H9 (cell line): ENCODE measurements around the gene NADSYN1. TPM values are rescaled to one million over a fixed set of nuclear protein-coding genes. Genes with fewer than 3 reads are reported as not detected.

Experiments used
- DNase-seq: peaks from one replicate; pipeline ENCODE4 v3.0.0-alpha.2; 2017
- H2AFZ ChIP-seq: one replicate; pipeline ENCODE4 v1.6.1; 2013; ENCODE audit warnings: mild to moderate bottlenecking, low read length, control low read depth, moderate library complexity
- H2AK5ac ChIP-seq: 2 replicates; pipeline ENCODE4 v1.6.1; 2013; ENCODE audit warnings: low read length, control low read depth, mixed read lengths; ENCODE audit not compliant: insufficient read length
- H2BK120ac ChIP-seq: one replicate; pipeline ENCODE4 v1.6.1; 2013; ENCODE audit warnings: low read depth, mild to moderate bottlenecking, low read length, control low read depth, inconsistent platforms; ENCODE audit not compliant: poor library complexity, severe bottlenecking
- H2BK12ac ChIP-seq: 2 replicates; pipeline ENCODE4 v1.6.1; 2013; ENCODE audit warnings: low read length, control low read depth, mixed read lengths, low read depth; ENCODE audit not compliant: insufficient read length
- H2BK15ac ChIP-seq: 2 replicates; pipeline ENCODE4 v1.6.1; 2013; ENCODE audit warnings: low read depth, low read length, control low read depth
- H2BK20ac ChIP-seq: one replicate; pipeline ENCODE4 v1.6.1; 2013; ENCODE audit warnings: low read depth, mild to moderate bottlenecking, low read length, control low read depth, inconsistent platforms; ENCODE audit not compliant: poor library complexity, severe bottlenecking
- H2BK5ac ChIP-seq: 2 replicates; pipeline ENCODE4 v1.6.1; 2013; ENCODE audit warnings: low read length, control low read depth, mixed read lengths; ENCODE audit not compliant: insufficient read length
- H3K14ac ChIP-seq: 2 replicates; pipeline ENCODE4 v1.6.1; 2013; ENCODE audit warnings: low read length, control low read depth; ENCODE audit not compliant: insufficient read depth
- H3K18ac ChIP-seq: 2 replicates; pipeline ENCODE4 v1.6.1; 2013; ENCODE audit warnings: low read depth, mild to moderate bottlenecking, mixed read lengths, low read length, control low read depth; ENCODE audit not compliant: insufficient read length
- H3K23ac ChIP-seq: 2 replicates; pipeline ENCODE4 v1.6.1; 2013; ENCODE audit warnings: low read length, control low read depth, mixed read lengths, low read depth; ENCODE audit not compliant: insufficient read length
- H3K23me2 ChIP-seq: 2 replicates; pipeline ENCODE4 v1.6.1; 2013; ENCODE audit warnings: low read depth, mild to moderate bottlenecking, mixed read lengths, low read length, control low read depth; ENCODE audit not compliant: insufficient read length, poor library complexity, severe bottlenecking
- H3K27ac ChIP-seq: 2 replicates; pipeline ENCODE4 v1.5.1; 2013; ENCODE audit warnings: low read length, control low read depth, mixed read lengths, low read depth; ENCODE audit not compliant: insufficient read length
- H3K27me3 ChIP-seq: 2 replicates; pipeline ENCODE4 v1.6.1; 2013; ENCODE audit warnings: low read length, control low read depth, inconsistent platforms; ENCODE audit not compliant: insufficient read depth
- H3K4ac ChIP-seq: 2 replicates; pipeline ENCODE4 v1.6.1; 2013; ENCODE audit warnings: low read depth, mild to moderate bottlenecking, control low read depth, inconsistent platforms, low read length, moderate library complexity
- H3K4me1 ChIP-seq: 2 replicates; pipeline ENCODE4 v1.6.1; 2013; ENCODE audit warnings: low read length, control low read depth, inconsistent platforms; ENCODE audit not compliant: insufficient read depth
- H3K4me2 ChIP-seq: 2 replicates; pipeline ENCODE4 v1.6.1; 2013; ENCODE audit warnings: low read length, control low read depth, mixed read lengths; ENCODE audit not compliant: insufficient read length, insufficient read depth
- H3K56ac ChIP-seq: 2 replicates; pipeline ENCODE4 v1.6.1; 2013; ENCODE audit warnings: low read depth, mild to moderate bottlenecking, mixed read lengths, low read length, control low read depth; ENCODE audit not compliant: insufficient read length
- H3K79me1 ChIP-seq: 2 replicates; pipeline ENCODE4 v1.6.1; 2013; ENCODE audit warnings: low read depth, mild to moderate bottlenecking, moderate library complexity, low read length, control low read depth, inconsistent platforms; ENCODE audit not compliant: insufficient read depth, poor library complexity, severe bottlenecking
- H3K79me2 ChIP-seq: 2 replicates; pipeline ENCODE4 v1.6.1; 2013; ENCODE audit warnings: low read length, control low read depth, inconsistent platforms; ENCODE audit not compliant: insufficient read depth
- H3K9ac ChIP-seq: 2 replicates; pipeline ENCODE4 v1.6.1; 2013; ENCODE audit warnings: low read length, control low read depth, mixed read lengths; ENCODE audit not compliant: insufficient read length; ENCODE audit errors: extremely low read depth
- H3K9me3 ChIP-seq: one replicate; pipeline ENCODE4 v1.6.1; 2013; ENCODE audit warnings: low read depth, low read length, inconsistent platforms; ENCODE audit not compliant: control insufficient read depth
- H3T11ph ChIP-seq: one replicate; pipeline ENCODE4 v1.6.1; 2013; ENCODE audit warnings: mild to moderate bottlenecking, low read length, control low read depth, inconsistent platforms
- H4K20me1 ChIP-seq: one replicate; pipeline ENCODE4 v1.6.1; 2013; ENCODE audit not compliant: control insufficient read depth, insufficient read length, insufficient read depth
- H4K5ac ChIP-seq: 2 replicates; pipeline ENCODE4 v1.6.1; 2013; ENCODE audit warnings: low read depth, mild to moderate bottlenecking, mixed read lengths, low read length, control low read depth; ENCODE audit not compliant: insufficient read length
- H4K8ac ChIP-seq: replicated peaks from 2 replicates; pipeline ENCODE4 v1.6.1; 2013; ENCODE audit warnings: low read length, control low read depth, mixed read lengths, low read depth; ENCODE audit not compliant: insufficient read length
- H4K91ac ChIP-seq: 2 replicates; pipeline ENCODE4 v1.6.1; 2013; ENCODE audit warnings: low read depth, mild to moderate bottlenecking, moderate library complexity, mixed read lengths, low read length, control low read depth; ENCODE audit not compliant: insufficient read length
- H3K27ac Mint-ChIP-seq, 3 experiments: 2 replicates in 2 of 3; 3 replicates in 1 of 3; pipeline ENCODE4 v1.8.0; 2020 to 2021; ENCODE audit warnings: mixed read lengths in 3 of 3, mild to moderate bottlenecking in 1 of 3, moderate library complexity in 1 of 3
- H3K27me3 Mint-ChIP-seq: 2 replicates; pipeline ENCODE4 v1.8.0; 2021; ENCODE audit warnings: low read depth, mild to moderate bottlenecking, moderate library complexity, mixed read lengths
- H3K36me3 Mint-ChIP-seq, 3 experiments: 2 replicates in 2 of 3; 3 replicates in 1 of 3; pipeline ENCODE4 v1.8.0; 2020 to 2021; ENCODE audit warnings: low read depth in 3 of 3, mixed read lengths in 3 of 3; ENCODE audit not compliant: insufficient read depth in 1 of 3
- H3K4me1 Mint-ChIP-seq, 2 experiments: 2 replicates each; pipeline ENCODE4 v1.8.0; 2020; ENCODE audit warnings: mixed read lengths in 2 of 2
- H3K4me3 Mint-ChIP-seq, 2 experiments: 2 replicates in 1 of 2; 3 replicates in 1 of 2; pipeline ENCODE4 v1.8.0; 2020 to 2021; ENCODE audit warnings: mild to moderate bottlenecking in 2 of 2, mixed read lengths in 2 of 2, moderate library complexity in 1 of 2
- H3K9me3 Mint-ChIP-seq, 2 experiments: 2 replicates in 1 of 2; 3 replicates in 1 of 2; pipeline ENCODE4 v1.8.0; 2020; ENCODE audit warnings: mild to moderate bottlenecking in 2 of 2, mixed read lengths in 2 of 2, moderate library complexity in 1 of 2
- WGBS: extraction: QIAGEN DNeasy Blood & Tissue Kit; methylation state at CpG from one replicate; pipeline ENCODE4 v1.1.7; 2013; ENCODE audit warnings: missing lambda C conversion rate, low lambda C conversion rate, mixed read lengths; ENCODE audit not compliant: insufficient read length; ENCODE audit errors: extremely low coverage; 5-methylcytosine and 5-hydroxymethylcytosine counted together
- total RNA-seq: library from RNA; stranded (reverse); gene quantifications from 2 replicates; pipeline ENCODE4 v1.2.1, GENCODE V29; 2021
- TF ChIP-seq, protein P1 (sequence below): fragments of 200-600 bp; sonication (generic); conservative IDR thresholded peaks from 3 replicates; pipeline ENCODE4 v1.8.0; 2021; ENCODE audit warnings: antibody characterized with exemption, mild to moderate bottlenecking

Gene NADSYN1
- total RNA-seq, 1 experiment from 2014 or later: 44.2 TPM

- Histone ChIP-seq H4K8ac (no peak overlapping the region), H4K20me1 (no peaks in the 10 kb centered on the region), H3K4ac (no peak overlapping the region), H3K23ac (no peak overlapping the region), H3K23me2 (no peaks in the 10 kb centered on the region), H3K9me3 (no peaks in the 10 kb centered on the region), H3K14ac (no peak overlapping the region), H3K4me1 (no peaks in the 10 kb centered on the region), H2BK120ac (no peak overlapping the region), H4K5ac (no peak overlapping the region), H3K79me2 (no peaks in the 10 kb centered on the region), H2BK15ac (no peak overlapping the region), H3K27ac (no peak overlapping the region), H3K27me3 (no peaks in the 10 kb centered on the region), H2AK5ac (no peak overlapping the region), H3T11ph (no peak overlapping the region), H4K91ac (no peak overlapping the region), H3K56ac (no peak overlapping the region), H2BK20ac (no peak overlapping the region), H3K9ac (no peak overlapping the region), H3K79me1 (no peaks in the 10 kb centered on the region), H2BK12ac (no peak overlapping the region), H3K4me2 (no peak overlapping the region), H3K18ac (no peak overlapping the region), H2AFZ (no peak overlapping the region), H2BK5ac (no peak overlapping the region)
- Mint-ChIP-seq H3K27ac (peak overlapping the region in 2 of 3 experiments; percentile 40 to 61; a peak in 4 of 7 replicates), H3K9me3 (no peaks in the 10 kb centered on the region), H3K36me3 (peaks cover 14 to 72% (median 42%) of the 10 kb centered on the region in 3 experiments; a peak in 6 of 7 replicates), H3K4me1 (peaks cover 9 to 14% of the 10 kb centered on the region in 2 experiments), H3K27me3 (no peaks in the 10 kb centered on the region; the same call in 1 of the 2 replicates), H3K4me3 (no peak overlapping the region)
- no CpG with 5 or more reads among the region's 34 CpGs for WGBS
- TF ChIP-seq, protein P1, sequence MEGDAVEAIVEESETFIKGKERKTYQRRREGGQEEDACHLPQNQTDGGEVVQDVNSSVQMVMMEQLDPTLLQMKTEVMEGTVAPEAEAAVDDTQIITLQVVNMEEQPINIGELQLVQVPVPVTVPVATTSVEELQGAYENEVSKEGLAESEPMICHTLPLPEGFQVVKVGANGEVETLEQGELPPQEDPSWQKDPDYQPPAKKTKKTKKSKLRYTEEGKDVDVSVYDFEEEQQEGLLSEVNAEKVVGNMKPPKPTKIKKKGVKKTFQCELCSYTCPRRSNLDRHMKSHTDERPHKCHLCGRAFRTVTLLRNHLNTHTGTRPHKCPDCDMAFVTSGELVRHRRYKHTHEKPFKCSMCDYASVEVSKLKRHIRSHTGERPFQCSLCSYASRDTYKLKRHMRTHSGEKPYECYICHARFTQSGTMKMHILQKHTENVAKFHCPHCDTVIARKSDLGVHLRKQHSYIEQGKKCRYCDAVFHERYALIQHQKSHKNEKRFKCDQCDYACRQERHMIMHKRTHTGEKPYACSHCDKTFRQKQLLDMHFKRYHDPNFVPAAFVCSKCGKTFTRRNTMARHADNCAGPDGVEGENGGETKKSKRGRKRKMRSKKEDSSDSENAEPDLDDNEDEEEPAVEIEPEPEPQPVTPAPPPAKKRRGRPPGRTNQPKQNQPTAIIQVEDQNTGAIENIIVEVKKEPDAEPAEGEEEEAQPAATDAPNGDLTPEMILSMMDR: no peak
- DNase-seq: no peak
Measured at GRCh38 chr11:71476926-71477640, 24.1 kb downstream of the NADSYN1 start.
